ENCODE results near the gene CXADR. TPM values are rescaled to one million over a fixed set of nuclear protein-coding genes. Genes with fewer than 3 reads are reported as not detected.
A peak's percentile ranks its signal among the peaks of the same experiment; 100 is the strongest.

Gene CXADR
- total RNA-seq, 1 experiment from 2014 or later: 152 TPM

DNA sequence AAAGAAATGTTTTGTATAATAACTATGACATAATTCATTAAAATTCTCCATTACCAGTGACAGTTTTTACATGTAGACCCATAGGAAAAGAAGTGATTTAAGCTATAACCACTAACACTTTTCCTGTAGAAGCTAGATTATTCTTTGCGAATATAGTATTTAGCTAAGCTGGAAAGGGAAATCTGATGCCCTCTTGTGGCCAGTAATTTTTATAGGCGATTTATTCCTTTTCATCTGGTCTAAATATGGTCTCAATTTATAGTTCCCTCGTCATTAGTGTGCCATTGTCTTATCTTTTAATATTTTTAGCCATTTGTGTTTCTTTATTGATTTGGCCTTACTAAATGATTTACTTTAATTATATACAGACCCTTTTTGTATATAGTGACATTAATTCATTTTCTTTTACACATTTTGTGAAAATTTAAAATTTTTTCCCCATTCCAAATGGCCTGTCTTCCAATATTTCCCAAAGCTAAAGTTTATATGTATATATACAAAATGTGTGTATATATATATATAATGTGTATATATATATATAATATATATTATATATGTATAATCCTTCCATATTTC lies 73.1 kb downstream of the CXADR start:
- no peak overlapping the region for H3K27ac Mint-ChIP-seq
- Histone ChIP-seq H3K27ac (ENCODE audit: insufficient read length, low read depth, low read length) (no peak overlapping the region), H3K4me2 (ENCODE audit: insufficient read depth, insufficient read length, low read length) (no peak overlapping the region), H3K23me2 (ENCODE audit: insufficient read length, low read depth, low read length, poor library complexity, severe bottlenecking) (no peaks in the 10 kb centered on the region), H2AFZ (ENCODE audit: low read length) (no peak overlapping the region), H2BK15ac (ENCODE audit: low read depth, low read length) (no peak overlapping the region), H3K4me1 (ENCODE audit: insufficient read depth, low read length) (no peaks in the 10 kb centered on the region), H4K5ac (ENCODE audit: insufficient read length, low read depth, low read length) (no peak overlapping the region), H3K23ac (ENCODE audit: insufficient read length, low read depth, low read length) (no peak overlapping the region), H2BK5ac (ENCODE audit: insufficient read length, low read length) (no peak overlapping the region), H4K91ac (ENCODE audit: insufficient read length, low read depth, low read length) (no peak overlapping the region), H3K9ac (ENCODE audit: extremely low read depth, insufficient read length, low read length) (no peak overlapping the region), H3K9me3 (ENCODE audit: control insufficient read depth, low read depth, low read length) (no peaks in the 10 kb centered on the region), H3K27me3 (ENCODE audit: insufficient read depth, low read length) (no peaks in the 10 kb centered on the region), H3K4ac (ENCODE audit: low read depth, low read length) (no peak overlapping the region), H3K14ac (ENCODE audit: insufficient read depth, low read length) (no peak overlapping the region), H3K56ac (ENCODE audit: insufficient read length, low read depth, low read length) (no peak overlapping the region), H2BK20ac (ENCODE audit: low read depth, low read length, poor library complexity, severe bottlenecking) (no peak overlapping the region), H4K20me1 (ENCODE audit: control insufficient read depth, insufficient read depth, insufficient read length) (no peaks in the 10 kb centered on the region), H3K18ac (ENCODE audit: insufficient read length, low read depth, low read length) (no peak overlapping the region), H2AK5ac (ENCODE audit: insufficient read length, low read length) (no peak overlapping the region), H2BK120ac (ENCODE audit: low read depth, low read length, poor library complexity, severe bottlenecking) (no peak overlapping the region), H3T11ph (ENCODE audit: low read length) (no peak overlapping the region), H3K79me2 (ENCODE audit: insufficient read depth, low read length) (no peaks in the 10 kb centered on the region), H2BK12ac (ENCODE audit: insufficient read length, low read depth, low read length) (no peak overlapping the region), H3K79me1 (ENCODE audit: insufficient read depth, low read depth, low read length, poor library complexity, severe bottlenecking) (no peaks in the 10 kb centered on the region), H4K8ac (replicated peaks; ENCODE audit: insufficient read length, low read depth, low read length) (no peak overlapping the region)
- DNase-seq: no peak
- 0 out of 5 replicates have a peak, but pooled peaks cover 0 to 2% of the 10 kb centered on the region in 2 experiments for H3K9me3 Mint-ChIP-seq
- H3K4me3 Mint-ChIP-seq: no peak overlapping the region
- H3K4me1 Mint-ChIP-seq: peaks cover 4 to 7% of the 10 kb centered on the region in 2 experiments
- TF ChIP-seq CTCF (conservative IDR thresholded peaks at IDR 0.05): peak; percentile 76
- WGBS (ENCODE audit: extremely low coverage, insufficient read length, low lambda C conversion rate): no CpG with 5 or more reads among the region's 3 CpGs
- no peaks in the 10 kb centered on the region for H3K27me3 Mint-ChIP-seq (ENCODE audit: low read depth)
- H3K36me3 Mint-ChIP-seq (ENCODE audit: insufficient read depth in 1 of 3, low read depth in 3 of 3): peaks cover 0 to 7% (median 6%) of the 10 kb centered on the region in 3 experiments; a peak in 5 of 7 replicates

Measured in H9 (cell line).